Fibroblast of skin of right quadriceps (primary cell): ENCODE data around the gene RGS6.

ENCODE experiments used
- DNase-seq: peaks from one replicate; pipeline ENCODE4 v3.0.0-alpha.2; 2013

The RGS6 gene

DNA sequence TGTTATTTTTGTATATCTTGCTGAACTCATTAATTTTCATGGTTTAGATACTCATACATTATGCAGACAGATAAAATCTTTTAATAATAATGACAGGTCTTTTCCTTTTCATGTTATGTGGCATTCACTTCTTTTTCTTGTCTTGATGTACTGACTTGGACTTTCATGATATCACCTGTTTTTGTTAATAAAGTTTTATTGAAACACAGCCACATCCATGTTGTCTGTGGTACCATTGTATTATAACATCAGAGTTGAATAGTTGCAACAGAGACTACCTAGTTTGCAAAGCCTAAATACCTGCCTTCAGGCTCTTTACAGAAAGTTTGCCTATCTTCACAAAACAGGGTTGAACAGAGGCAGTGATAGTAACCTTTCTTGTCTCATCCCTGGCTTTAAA, 85.1 kb downstream of the RGS6 start:
- no peak for DNase-seq

DNA sequence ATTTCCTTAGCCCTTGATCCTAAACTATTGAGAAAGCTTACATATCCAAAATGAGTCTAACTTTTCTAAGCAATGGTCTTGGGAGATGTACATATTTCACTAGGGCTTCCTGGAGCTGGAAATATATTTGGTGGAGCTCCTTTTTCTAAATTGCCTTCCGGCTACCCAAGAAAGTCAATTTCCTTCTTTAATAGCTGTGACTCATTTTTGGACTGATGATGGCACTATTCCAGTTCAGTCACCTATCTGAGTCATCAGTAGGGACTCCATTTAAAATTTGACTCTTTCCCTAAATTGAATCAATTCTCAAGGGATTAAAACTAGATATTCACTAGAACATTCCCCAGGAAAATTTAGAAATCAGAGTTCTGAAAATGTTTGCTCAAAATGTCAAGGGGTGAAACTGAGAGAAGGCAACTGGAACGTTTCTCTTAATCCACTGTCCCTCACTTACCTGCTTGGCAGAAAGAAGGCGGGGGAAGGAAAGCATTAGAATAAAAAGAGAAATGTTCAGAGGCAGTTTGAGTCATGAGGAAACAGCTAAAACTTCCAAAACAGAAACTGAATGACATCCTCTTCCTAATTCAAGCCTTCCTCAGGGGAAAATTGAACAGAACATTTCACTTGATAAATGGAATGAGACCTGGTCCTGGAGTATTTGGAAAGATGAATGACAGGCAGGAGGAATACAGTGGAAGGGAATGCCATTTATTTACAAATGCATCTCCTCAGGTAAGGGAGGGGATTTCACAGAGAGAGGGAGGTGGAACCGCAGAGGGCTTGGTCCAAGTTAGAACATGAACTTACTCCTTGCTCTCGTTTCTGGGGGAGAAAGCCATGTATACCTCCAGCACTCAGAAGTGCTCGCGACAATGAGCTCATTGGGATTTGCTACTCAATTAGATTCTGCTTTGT, 91.2 kb downstream of the RGS6 start:
- no peak for DNase-seq

DNA sequence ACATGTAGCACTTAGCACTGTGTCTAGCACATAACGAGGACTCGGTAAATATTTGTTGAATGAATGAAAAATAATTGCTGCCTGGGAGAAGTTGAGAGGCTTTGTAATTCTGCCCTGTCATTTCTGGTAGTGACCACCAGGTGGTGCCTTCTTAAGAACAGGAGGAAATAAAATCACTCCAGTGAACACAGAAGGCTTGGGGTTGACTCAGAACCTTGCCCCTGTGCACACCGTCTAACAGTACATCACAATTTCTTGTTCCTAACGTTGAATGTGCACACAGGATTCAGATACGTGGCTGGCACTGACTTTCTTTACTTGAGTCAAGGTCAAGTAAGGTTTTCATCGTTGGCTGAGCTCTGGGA, 91.8 kb downstream of the RGS6 start:
- peak; percentile 1 for DNase-seq

DNA sequence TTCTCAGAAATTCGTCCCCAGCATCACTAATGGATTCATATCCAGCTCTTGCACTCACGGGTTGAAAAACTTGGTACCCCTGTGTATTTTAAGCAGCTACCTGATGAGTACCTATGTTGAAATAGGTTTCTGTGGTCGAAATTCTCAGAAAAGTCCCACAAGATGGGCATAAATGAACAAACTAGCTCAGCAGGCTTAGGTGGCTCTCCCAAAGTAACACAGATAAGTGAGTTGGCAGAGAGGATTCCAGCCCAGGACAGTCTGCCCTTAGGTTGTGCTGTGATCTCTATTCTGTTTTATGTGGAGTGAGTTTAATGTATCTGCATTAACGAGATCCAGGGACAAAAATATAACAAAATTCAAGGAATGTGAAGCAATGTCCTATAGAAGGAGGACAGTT, 92.3 kb downstream of the RGS6 start:
- DNase-seq, result no peak

DNA sequence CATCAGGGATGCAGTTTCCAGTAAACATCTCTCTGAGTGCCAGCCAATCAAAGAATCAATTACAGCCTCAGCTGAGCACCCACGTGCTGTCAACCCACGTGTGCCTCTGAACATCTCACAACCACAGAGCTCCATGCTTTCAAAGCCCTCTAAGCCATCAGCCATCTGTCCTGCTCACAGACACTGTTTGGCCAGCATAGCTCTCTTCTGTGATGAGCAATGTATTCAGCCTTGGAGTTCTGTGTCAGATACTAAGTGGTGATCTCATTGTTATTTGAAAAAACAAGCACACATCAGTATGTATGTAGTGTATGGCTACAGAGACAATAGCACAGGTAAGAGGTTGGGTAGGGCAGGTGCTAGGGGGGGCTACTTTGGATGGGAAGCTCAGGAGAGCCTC, 94.3 kb downstream of the RGS6 start:
- DNase-seq, result no peak

DNA sequence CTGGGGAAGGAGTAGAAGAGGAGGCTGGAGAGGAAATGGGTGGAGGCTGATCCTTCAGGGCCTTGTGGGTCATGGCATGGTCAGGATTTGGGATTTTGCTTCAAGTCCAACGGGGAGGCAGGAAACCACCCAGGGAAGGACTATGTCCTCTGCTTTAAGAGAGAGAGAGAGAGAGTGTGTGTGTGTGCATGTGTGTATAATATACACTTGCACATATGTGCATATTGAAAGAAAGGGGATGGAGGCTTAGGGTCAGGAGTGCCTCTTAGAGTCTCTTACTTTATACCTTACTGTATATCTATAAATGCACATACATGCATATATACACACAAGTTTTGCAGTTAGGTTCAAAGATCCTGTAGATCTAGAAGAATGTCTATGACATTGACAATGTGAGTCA, 94.8 kb downstream of the RGS6 start:
- no peak for DNase-seq

DNA sequence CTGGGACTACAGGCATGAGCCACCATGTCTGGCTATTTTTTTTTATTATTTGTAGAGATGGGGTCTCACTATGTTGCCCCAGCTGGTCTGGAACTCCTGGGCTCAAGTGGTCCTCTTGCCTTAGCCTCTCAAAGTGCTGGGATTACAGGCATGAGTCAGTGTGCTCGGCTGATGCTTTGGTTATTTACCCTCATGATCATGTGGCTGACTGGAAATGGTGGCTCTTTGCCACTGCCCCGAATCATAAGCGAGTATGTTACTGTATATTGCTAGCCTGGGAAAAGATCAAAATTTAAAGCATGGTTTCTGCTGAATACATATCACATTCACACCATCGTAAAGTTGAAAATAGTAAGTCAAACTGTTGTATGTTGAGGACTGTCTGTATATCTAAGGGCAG, 101.1 kb downstream of the RGS6 start:
- DNase-seq, result no peak

DNA sequence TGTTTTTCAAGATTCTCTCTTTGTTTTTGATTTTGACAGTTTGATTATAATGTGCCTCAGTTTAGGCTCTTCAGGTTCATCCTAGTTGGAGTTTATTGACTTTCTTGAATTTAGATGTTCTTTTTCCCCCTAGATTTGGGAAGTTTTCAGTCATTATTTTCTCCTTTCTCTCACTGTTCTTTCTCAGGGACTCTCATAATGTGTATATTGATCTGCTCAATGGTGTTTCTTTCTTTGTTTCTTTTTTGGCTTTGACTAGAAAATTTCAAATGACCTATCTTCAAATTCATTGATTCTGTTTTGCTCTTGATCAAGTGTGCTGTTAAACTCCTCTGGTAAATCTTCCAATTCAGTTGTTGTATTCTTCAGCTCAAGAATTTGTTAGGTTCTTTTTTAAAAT, 108.3 kb downstream of the RGS6 start:
- no peak for DNase-seq

DNA sequence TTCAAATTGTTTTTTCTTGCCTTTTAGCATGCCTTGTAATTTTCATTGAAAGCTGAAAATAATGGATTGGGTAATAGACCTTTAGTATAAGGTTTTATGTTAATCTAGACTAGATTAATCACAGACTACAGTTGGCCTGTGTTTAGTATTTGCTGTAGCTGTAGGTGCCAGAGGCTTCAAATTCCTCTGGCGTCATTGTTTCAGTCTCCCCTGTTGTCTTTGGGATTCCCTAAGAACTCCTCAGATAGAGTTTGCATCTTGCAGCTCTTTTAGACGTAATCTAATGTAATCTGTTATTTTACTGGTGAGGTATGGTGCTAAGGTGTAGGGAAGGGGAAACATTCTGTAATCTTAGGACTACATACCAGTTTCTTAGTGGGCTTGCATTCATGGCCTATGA, 113.0 kb downstream of the RGS6 start:
- no peak for DNase-seq

DNA sequence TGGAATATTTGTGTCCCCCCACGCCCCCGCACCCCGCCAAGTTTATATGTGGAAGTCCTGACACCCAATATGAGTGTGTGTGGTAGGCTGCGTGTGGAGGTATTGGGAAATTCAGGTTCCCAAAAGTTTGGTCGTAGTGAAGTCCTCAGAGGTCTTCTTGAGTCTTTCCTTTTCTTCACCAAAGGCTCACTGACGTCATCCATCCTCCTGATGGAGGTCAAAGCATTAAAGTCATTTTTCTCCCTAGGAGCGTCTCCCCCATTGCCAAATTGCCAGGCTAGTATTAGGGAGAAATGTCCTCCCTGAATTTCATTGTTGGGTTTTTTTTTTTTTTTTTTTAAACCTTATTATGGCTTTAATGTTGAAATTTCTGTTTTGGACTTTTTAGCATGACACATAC, 113.7 kb downstream of the RGS6 start:
- DNase-seq, result no peak

DNA sequence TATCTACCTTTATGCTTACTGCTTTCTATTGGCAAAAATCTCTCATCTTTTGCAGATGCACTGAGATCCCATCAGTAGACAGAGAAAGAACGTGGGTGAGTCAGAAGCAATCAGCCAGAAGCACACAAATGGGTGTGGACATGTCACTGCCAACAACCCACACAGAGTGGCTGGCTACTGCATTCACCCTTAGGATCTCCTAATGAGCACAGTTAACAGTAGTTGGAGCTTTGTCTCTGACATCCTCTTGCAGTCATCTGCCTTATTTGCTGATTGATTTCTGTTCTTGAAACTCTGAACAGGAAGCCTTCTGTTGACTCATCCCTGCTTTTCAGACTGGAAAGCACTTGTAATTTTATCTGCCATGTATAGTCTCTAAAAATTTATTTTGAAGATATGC, 117.2 kb downstream of the RGS6 start:
- DNase-seq, result no peak

DNA sequence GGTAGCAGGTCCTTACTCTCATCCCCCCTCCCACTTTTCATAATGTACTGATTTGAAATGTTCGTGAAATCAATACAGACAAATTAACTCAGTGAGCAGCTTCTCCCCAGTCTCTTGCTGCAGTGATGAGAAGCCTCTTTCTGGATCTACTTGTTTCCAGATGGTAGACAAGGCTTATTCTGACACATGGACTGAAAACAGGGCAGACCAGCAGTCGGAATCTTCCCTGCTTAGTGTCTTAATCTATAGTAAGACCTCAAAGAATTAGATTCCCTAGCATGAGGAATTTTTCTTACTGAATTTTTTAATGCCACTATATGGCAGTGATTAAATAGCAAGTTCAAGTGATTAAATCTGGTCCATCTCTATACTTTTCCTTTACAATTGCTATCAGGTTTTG, 120.1 kb downstream of the RGS6 start:
- DNase-seq, result no peak

DNA sequence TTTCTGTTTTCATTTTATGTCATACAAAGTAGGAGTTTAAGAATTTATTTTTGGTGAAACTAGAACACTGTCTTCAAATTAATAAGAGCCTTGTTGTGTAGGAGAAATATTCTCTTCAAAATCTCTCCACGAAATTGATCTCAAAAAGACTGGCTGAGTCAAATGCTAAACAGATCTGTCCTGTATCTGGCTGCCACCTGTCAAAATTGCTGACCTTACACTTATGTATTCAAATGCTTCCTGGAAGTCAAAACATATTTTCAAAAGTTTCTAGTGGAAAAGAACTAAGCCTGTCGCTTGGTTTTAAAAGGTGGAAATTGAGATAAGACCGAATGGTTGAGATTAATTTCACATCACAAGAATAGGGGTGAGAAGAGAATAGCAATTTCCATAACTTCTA, 121.4 kb downstream of the RGS6 start:
- DNase-seq, result no peak

DNA sequence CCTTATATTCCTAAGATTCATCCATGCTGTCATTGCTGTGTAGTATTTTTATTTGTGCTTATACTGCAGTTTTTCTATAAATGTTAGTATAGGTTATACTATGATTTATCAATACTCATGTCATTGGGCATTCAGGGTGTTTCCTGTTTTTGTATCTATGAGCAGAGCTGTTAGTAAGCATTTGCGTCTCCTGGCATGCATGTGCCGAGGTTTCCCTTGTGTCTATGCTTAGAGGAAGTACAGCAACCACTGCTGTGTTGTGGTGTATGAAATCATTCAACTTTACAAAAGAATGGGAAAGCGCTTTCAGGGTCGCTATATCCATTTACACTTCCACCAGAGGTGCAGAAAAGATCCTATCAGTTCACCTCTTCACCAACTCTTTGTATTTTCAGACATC, 122.7 kb downstream of the RGS6 start:
- DNase-seq, result no peak

DNA sequence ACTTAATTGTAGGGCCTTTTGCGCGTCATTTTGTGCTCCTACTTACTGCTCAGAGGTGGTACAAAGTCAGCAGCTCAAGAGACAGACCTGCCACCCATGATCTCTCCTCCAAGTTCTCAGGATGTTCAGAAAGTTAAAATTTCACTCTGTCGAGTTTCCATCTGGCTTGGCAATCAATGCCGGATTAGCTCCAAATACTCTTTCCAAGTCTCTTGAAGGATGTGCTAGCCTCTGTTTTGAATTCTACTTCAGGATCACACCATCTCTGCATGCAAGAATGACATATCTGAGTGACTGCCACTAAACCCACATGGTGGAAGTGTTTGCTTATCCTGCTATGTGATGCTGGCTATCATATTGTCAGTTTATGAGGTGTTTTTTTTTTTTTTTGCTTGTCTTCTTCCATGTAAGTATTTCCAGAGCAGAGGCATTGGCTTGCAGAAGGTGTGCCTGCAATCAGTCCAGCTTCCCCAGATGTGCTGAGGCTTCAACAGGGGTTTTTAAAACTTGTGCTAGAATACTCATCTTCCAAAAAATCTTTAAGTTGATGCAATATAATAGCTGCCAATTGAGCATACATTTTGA, 125.6 kb downstream of the RGS6 start:
- DNase-seq, result no peak

DNA sequence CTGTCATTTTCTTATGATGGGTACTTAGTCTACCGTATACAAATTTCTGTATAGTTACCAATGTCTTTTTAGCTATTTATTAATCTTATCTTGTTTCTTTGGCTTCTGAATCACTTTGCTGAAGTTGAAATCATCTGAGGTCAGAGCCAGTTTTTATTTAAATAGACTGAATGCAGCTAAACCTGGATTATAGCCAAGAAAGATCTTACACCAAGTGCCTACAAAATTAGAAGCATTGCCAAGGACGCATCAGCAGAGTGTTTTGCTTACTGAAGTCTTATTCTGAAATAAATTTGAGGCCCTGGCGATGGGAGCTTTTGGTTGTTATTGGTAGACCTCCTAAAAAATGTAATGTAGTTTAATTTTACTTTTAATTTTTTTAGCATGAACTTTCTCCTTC, 128.2 kb downstream of the RGS6 start:
- no peak for DNase-seq

DNA sequence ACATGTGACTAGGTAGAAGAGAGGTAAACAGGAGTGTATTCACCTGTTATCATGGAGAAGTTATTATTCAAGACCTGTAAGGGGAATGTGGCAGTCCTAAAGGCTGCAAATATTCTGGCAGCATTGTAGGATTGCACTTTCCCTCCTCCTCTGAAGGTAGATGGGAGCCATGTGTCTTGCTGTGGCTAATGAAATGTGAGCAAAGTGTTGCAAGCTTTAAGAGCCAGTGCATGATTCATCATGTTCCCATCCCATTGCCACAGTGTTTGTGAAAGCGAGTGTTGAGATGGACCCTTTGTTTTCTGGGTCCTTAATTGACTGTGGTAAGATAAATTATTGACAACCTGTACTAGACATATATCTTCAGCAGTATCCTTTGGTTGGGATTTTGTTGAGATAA, 128.7 kb downstream of the RGS6 start:
- DNase-seq, result no peak

DNA sequence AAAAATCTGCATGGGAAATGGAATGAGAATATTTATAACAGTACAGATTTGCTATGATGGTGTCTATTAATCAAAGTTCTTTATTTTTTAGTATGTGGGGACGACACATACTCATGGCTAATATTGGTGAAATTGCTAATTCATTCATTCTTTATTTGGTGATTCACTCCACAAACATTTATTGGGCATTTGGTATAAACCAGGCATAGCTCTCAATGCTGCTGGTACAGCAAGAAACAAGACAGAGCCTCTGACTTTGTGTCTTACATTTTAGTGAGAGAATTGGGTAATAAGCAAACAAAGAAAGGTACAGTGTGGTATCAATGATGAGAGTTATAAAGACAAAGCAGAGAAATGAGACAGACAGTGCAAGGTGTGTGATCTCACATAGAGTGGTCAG, 129.5 kb downstream of the RGS6 start:
- DNase-seq, result no peak

DNA sequence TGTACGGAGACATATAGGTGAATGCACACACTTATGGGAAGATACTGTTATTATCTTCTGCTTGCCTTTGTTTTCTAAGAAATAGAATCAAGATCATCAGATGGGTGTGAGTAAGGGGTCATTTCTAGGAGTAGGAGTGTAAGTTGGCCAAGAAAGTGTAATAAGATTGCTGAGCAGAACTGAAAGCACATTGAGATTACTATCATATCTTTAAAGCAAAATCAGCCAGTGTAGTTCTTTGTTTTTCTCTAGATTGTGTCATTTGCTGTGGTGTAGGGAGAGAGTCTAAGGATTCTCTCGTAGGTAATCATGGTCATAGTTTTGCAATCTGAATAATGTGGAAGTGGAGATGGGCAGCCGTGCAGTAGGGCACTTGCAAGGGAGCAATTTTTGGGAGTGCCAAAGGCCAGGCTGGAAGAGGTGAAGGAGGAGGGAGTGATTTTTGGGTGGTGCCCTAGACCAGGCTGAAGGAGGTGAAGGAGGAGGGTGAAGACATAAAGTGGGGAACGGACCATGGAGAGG, 131.6 kb downstream of the RGS6 start:
- DNase-seq, result no peak

DNA sequence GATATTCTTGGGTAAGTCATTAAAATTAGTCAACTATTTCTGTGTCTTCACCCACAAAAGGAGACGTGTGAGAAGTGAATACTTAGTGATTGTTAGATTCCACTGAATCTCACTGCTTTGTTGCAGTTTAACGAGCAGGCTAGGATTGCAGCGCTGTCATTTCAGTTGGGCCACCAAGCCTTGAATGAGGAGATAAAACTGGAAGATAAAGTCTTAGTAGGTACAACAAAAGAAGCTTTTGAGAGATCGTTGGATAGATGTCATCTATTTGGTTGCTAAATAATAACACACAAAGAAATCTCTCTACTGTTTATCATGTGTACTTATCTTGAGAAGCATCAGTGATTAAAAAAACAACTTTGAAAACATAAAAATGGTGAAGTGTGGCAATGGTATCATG, 132.3 kb downstream of the RGS6 start:
- no peak for DNase-seq

DNA sequence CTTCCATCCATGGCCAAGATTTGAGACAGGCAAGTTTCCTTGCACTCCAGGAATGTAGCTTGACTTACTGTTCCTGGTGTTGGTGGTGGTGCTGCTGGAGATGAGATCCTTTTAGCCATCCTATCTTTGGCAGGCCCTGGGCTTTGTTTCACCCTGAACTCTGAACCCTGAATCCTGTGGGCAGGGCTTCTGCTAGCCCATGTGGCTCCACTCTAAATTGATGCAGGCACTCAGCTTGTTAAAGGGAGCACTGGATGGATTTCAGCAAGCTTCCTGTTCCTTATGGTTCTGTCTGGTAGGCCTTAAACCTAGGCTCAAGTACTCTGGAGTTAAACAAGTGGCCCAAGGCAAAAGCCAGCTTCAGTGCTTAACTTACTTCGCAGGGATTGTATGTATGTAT, 138.2 kb downstream of the RGS6 start:
- DNase-seq, result no peak

DNA sequence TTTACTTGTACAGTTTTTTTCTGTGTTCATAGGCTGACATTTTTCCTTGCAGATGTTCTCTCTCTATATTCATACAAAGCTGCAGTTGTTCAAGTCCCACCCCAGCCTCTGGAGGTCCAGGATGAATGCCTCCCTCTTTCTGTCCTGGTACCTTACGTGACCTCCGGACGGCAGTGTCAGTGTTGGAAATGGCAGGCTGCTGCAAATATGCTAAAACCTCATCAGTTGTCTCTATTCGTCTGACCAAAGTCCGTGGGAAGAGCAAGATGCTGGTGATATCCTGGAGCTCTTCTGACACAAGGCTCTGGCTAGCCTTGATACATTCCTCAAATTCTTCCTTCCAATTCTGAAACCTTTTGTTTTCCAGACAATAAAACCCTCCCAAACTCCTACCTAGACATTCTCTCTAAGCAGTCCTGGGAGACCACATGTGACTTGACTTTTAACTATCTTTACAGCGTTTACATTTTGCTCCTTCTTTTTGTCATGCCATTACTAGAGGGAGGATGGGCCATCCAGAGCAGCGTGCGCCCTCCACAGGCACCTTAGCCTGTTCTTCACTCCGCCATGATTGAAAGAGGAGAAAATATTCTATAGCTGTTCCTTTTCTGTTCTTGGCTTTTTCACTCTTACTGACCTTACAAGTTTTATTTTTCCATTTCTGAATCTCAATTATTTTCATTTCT, 143.6 kb downstream of the RGS6 start:
- no peak for DNase-seq

DNA sequence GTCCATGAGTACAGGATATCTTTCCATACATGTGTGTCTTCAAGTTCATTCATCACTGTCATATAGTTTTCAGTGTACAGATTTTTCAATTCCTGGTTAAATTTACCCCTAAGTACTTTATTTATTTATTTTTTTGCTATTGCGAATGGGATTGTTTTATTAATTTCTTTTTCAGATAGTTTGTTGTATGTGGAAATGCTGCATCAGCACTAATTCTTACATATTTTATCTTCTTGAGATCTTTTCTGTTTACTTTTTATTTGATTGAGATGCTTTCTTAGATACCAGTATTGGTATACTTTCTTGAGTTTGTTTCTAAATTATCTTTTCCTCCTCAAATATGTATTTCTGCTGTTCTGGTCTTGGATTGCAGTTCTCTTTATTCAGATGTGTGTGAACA, 148.9 kb downstream of the RGS6 start:
- DNase-seq, result no peak

DNA sequence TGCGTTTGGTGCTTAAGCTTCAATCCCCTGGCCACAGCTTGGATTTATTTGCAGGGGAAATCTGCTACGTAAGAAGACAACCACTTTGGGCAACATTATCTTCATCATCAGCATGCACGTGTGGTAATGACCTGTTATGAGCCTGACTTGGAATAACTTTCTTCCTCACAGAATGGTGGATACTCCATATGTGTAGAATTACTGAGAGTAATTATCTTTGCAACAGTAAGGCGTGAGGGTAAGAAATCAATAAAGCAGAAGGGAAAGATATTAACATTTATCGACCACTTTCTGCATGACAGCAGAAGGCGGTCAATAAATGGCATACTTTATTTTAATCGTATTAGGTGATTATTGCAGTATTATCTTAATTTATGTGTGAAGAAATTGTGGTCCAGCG, 152.7 kb downstream of the RGS6 start:
- no peak for DNase-seq
